GM10847 (cell line): ENCODE measurements around the gene PQBP1.

Experiments used
- POLR2A ChIP-seq: IDR thresholded peaks from 2 replicates; pipeline ENCODE4 v1.6.1; 2011; ENCODE audit not compliant: insufficient read length; ENCODE audit errors: extremely low read depth

Gene PQBP1, protein sequence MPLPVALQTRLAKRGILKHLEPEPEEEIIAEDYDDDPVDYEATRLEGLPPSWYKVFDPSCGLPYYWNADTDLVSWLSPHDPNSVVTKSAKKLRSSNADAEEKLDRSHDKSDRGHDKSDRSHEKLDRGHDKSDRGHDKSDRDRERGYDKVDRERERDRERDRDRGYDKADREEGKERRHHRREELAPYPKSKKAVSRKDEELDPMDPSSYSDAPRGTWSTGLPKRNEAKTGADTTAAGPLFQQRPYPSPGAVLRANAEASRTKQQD

DNA sequence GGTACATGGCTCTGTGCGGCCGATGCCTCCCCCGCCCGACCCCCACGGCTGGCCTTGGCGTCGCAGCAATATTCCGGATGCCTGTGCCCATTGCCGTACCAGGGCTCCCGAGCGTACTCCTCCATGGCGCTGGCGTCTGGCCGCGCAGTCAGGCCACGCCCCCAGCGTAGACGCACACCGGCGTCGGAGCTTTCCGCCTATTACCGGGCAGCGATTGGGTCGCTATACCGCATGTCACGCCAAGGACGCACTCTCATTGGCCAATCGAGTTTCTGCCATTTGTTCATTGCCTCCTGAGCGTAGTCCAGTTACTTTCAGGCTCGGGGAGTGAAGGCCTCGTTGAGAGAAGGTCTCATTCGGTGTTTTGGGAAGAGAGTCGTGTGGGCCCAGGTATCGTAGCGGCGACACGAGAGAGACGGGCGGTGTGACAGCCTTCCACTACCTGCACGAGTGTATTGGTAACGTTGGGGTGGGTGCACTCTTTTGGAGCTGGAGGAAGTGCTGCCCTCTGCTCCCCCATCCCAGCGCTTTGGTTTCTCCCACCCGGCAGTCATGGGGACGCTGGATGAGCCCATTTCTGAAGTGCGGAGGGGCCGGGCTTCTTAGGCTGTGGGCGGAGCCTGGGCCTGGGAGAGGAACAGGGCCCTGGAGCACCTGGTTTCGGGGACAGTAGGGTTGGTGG, at the start of gene PQBP1, which contains the start of gene TIMM17B:
PQBP1 (plus strand) TSS at position 306 of the 682 bp plus-strand sequence. CDS start 580 bp downstream, outside the sequence.
TIMM17B (minus strand) TSS at position 144 of the 682 bp plus-strand sequence; CDS start at position 125, 19 bp downstream.
- peak; percentile 61 for TF ChIP-seq POLR2A

DNA sequence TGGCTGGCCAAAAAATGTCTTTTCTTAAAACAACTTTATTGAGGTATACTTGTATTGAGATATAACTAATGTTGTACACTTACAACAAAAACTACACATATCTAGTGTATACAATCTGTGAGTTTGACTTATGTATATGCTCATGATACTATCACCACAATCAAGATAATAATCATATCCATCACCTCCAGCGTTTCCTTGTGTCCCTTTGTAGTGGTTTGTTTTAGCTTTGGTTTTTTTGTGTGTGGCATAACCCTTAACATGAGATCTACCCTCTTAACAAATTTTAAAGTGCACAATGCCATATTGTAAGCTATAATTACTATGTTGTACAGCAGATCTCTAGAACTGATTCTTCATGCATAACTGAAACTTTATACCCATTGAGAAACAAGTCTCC, 48.9 kb upstream of the PQBP1 start:
- TF ChIP-seq POLR2A, result no peak

DNA sequence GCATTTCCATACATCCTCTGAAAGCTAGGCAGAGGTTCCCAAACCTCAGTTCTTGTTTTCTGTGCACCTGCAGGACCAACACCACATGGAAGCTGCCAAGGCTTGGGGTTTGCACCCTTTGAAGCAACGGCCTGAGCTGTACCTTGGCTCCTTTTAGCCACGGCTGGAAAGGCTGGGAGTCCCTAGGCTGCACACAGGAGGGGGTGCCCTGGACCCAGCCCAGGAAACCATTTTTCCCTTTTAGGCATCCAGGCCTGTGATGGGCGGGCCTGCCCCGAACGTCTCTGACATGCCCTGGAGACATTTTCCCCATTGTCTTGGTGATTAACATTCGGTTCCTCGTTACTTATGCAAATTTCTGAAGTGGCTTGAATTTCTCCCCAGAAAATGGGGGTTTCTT, 44.9 kb upstream of the PQBP1 start:
- TF ChIP-seq POLR2A, result no peak

DNA sequence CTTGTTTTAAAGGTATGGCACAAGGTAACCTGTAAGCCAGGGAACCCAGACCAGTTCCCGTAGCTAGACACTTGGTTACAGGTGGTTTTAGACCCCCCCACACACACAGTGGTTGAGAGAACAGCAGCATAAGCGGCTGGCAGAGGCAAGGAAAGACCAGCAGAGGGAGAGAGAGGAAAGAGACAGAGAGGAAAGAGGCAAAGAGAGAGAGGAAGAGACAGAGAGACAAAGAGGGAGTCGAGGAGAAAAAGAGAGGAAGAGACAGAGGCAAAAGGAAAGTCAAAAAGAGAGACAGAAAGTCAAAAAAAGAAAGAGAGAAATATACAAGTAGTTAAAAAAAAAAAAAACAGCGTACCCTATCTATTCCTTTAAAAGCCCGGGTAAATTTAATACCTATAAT, 42.8 kb upstream of the PQBP1 start:
- TF ChIP-seq POLR2A, result no peak

DNA sequence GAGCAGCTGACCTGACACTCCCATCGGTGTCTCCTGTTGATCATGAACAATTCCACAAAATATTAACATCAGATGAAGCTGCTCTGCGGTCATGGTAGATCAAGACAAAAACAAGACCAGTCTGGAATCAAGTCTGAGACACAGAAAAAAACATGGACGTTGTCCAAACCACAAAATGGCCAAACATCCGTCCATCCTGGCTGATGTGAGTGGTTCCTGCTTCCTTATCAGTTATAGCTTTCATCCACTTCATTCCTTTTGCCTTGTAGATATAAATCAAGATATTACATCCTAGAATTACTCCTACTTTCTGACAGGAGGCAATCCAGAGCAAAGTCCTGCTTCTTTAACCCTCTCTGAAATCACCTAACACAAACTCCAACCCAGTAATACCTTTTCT, 33.5 kb upstream of the PQBP1 start:
- no peak for TF ChIP-seq POLR2A

DNA sequence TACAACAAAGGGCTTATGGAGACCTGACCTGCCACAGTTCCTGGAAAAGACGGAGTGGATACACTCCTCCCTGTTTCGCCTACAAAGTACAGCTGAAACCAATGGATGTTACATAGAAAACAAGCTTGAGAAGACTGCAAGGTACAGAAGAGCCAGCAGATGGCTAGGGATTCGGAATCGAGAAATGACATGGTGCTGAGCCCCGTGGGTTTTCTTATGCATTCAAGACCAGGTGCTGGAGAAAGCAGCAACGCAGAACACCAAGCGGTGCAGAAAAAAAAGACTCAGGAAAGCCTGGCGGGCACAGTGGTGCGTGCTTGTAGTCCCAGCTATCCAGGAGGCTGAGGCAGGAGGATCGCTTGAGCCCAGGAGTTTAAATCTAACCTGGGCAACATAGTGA, 14.0 kb upstream of the PQBP1 start:
- TF ChIP-seq POLR2A, result no peak

DNA sequence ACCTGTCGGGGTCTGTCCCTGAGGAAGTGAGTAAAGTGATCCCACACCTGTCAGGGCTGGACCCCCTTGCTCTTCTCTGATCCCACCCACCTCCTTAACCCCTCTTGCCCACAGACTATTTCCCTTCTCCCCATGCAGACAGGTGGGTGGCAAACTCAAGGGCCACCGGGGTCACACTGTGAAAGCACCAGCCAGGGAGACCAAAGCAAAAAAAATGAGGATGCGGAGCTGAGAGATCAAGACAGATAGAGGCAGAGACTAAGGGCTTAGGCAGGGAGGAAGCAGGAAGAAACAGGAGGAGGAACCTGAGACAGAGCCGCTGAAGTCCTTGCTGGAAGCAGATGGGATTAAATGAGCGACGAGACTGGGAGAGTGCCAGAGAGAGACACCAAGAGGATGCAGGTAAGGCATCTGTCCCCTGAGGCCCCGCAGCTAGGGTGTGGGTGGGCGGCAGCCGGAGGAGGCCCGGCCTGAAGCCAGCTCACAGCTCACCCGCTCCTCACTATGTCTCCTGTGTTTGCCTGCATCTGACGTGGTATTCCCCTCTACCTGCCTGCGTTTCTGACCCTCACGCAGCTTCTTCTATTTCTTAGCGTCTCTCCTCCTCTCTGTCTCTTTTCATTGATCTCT, 7.3 kb upstream of the PQBP1 start:
- no peak for TF ChIP-seq POLR2A

DNA sequence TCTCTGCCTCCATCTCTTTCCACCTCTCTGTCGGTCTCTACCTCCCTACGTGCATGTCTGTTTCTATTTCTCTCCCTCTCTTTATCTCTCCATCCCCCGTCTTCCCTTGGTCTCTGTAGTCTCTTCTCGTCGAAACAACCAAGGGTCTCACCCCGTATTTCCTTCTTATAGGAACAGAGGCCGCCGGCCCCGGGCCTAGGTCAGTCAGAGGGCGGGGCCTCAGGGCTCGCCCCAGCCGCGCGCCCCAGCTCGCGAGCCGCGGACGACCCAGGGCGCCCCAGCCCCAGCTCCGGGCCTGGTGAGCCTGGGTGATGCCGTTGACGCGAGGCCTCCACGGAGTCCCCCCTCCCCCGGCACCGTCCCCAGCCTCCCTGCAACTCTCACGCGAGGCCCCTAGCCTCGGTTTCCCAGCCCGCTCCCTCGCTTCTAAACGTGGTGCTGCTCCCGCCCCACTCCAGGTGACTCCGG, 6.8 kb upstream of the PQBP1 start:
- TF ChIP-seq POLR2A, result no peak

DNA sequence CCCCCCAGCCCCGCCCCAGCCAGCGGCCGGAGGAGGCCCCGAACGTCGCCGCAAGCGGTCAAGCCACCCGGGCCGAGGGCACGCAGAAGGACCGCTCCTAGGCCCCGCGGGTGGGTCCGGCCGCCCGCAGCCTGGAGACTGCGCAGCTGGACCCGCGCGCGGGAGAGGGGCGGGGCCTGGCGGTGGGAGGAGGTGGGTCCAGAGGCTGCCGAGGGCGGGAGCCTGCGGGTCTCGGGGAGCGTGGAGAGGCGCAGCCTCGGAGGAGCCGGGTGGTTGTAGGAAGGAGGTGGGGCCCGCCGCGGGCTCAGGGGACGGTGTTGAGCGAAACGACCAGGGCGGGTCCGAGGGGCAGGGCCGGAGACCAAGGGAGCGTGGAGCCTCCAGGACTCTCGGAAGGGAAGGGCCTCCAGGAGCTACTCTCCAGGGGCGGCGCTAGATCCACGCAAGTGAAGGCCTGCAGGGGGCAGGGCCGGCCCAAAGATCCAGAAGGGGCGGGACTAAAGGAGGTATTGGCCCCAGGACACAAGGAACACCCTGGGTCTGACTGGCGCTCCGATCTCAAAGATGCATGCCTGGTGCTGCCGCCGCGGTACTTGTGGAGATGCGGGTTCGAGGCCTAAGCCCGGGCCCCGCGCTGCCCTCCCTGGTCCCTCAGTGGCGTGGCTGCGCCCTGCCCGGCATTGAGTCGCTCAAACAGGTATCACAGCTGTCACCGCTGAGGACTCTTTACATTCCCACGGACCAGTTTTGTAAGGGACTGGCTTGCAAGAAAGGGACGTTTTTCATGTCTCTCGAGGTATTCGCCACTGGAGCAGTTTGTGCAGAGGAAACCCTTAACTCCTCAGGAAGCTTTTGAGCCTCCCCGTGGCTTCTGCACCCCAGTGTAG, 6.1 kb upstream of the PQBP1 start:
- no peak for TF ChIP-seq POLR2A

DNA sequence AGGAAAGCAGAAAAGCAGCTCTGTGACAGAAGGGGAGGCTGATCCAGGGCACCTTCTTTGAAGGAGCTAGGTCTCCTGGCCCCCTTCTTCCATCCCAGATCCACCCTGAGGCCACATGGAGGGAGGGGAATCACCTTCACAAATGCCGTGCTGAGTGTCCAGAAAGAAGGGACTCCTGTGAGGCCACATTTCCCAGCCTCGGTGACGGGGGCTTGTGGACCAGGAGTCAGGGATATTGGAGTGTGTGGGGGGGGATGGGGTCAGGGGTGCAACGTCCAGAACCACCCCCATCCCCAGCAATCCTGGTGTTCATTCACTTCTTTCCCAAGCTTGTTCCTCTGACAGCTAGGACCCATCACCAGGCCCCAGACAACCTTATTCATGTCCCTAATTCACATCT, 4.8 kb upstream of the PQBP1 start:
- TF ChIP-seq POLR2A, result no peak

DNA sequence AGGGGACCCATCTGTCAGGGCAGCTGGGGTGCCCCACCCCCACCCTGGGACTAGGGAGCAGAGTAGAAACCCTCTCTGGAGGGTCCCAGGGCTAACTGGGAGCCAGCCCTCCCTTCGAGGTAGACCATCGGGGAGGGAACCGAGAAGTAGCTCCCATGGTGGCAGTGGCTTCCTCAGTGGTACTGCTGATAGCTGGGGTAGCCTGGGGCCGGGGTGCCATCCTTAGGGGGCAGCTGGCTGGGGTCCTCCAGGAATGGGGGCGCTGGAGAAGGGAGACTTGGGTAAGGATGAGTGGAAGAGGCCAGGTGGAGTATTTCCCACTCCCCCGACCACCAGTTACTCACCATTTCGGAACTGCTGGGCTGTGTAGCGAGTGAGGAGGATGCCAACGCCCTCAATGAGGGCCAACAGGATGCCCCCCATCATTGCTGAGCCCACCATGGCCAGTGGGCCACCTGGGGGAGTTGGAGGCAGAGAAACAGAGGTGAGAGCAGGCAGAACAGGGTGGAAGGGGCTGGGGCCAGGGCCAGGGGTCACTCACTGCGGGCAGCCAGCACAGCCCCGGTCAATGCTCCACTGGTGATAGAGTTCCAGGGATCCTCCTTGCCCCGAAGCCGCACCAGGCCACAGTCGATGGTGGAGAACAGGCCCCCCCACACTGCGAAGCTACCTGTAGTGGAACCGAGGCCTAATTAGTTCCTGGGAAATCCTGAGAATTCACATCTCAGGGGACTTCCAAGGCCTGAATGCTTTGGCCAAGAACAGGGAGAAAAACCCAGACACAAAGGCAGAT, 4.0 kb upstream of the PQBP1 start:
- TF ChIP-seq POLR2A, result no peak

DNA sequence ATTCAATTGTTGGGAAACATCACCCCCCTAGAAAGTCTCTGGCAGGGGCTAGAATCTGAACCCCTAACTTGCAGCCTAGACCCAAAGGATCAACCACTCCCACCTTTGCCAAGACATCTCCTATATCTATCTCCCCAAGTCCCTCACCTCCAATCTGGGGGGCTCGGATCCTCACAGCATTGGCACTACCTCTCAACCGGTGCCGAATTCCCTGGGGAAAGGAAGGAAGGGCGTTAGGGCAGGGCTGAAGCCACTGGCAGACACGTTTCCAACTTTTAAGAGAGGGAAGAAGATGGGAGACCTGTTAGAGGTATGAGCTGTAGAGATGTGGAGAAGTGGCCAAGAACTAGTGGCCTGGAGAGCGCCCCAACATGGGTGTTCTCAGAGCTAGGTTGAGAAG, 2.8 kb upstream of the PQBP1 start:
- TF ChIP-seq POLR2A, result no peak

DNA sequence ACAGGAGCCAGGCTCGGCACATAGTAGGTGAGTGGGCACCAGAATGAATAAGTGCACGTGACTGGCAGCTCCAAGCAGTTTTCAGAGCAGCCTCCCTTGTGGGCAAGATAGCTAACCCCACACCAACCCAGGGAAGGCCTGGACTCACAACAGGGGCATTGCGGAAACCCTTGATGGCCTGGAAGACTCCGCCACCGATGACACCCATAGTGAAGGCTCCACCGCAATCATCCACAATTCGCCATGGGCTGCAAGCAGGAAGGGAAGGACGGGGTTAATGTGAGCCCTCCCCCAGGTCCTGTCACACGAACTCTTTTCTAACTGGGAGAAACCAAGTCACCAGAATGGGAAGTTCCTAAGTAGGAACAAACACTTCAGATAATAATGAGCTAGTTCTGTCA, 1.1 kb upstream of the PQBP1 start:
- TF ChIP-seq POLR2A, result no peak

DNA sequence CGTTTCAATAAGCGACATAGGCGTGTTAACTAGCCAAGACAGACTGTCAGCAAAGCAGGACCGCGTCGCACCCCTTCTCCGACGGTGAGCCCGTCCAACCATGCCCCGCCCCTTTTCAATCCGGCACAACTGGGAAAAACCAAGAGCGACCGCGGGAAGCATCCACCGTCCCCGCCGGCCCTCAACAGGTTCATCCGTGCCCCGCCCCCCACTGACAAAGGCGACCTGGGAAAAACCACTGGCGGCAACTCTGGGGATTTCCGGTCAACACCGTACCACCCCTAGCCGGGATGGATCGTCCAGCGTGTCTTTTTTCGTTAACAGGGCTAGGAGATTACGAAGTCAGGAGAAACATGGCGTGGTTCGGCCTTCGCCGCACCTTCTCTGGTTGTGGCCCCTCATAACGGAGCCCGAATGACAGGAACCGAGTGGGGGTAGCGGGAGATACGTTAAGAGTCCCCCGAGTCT, 539 bp upstream of the PQBP1 start:
- TF ChIP-seq POLR2A, result no peak
